ENCODE data around the gene WDR54.
A peak's percentile ranks its signal among the peaks of the same experiment; 100 is the strongest.
"Not testable (repeated sequence)": the region's sequence is repeated elsewhere in the genome, so short reads cannot be mapped to it uniquely, and the experiment has no call there.

The WDR54 gene

DNA sequence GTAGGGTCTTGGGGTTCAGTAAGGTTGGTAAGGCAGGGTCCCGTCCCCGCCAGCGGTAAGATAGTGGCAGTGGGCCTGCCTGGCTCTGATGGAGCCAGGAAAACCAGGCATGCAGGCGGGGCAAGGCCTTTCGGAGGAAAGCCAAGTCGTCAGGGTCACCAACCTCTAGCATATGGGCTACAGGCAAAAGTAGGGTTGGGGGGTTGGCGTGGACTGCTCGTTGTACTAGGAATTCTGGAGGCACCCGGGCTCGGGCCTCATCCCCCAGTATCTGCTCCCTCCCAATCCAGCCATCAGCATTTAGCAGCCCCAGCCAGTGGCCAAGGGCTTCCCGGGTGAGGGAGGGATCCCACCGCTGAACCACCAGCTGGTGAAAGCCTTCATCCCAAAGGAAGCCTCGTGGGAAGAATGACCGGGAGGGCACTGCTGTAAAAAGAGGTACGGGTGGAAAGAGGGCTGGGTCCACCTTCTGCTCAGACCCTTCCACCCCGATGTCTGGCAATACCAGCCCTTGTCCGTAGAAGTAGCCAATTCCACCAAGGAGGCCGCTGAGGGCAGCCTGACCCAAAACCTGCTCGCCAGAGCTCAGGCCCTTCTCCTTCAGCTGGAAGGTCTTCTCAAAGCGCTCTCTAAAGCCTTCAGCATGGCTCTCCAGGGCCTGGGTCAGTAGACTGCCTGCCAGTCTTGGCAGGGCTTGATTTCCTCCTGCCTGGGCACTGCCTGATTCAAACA, 40.7 kb downstream of the WDR54 start:
- TF ChIP-seq, protein P1, sequence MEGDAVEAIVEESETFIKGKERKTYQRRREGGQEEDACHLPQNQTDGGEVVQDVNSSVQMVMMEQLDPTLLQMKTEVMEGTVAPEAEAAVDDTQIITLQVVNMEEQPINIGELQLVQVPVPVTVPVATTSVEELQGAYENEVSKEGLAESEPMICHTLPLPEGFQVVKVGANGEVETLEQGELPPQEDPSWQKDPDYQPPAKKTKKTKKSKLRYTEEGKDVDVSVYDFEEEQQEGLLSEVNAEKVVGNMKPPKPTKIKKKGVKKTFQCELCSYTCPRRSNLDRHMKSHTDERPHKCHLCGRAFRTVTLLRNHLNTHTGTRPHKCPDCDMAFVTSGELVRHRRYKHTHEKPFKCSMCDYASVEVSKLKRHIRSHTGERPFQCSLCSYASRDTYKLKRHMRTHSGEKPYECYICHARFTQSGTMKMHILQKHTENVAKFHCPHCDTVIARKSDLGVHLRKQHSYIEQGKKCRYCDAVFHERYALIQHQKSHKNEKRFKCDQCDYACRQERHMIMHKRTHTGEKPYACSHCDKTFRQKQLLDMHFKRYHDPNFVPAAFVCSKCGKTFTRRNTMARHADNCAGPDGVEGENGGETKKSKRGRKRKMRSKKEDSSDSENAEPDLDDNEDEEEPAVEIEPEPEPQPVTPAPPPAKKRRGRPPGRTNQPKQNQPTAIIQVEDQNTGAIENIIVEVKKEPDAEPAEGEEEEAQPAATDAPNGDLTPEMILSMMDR (IDR thresholded peaks at IDR 0.05; ENCODE audit: low read depth, low read length, missing control alignments): no peak
- peaks cover 24% of the 10 kb centered on the region for H3K36me3 ChIP-seq (replicated peaks)
- H3K27ac ChIP-seq: no peak overlapping the region
- H3K27me3 ChIP-seq (replicated peaks): no peaks in the 10 kb centered on the region
- no peak overlapping the region for H3K4me3 ChIP-seq (ENCODE audit: low read depth, low read length)
- no peak for DNase-seq
- in situ Hi-C loops (cut with HindIII; ENCODE audit: low pct_ligation_motif_present, low sequenced_read_pairs): no loop called here

DNA sequence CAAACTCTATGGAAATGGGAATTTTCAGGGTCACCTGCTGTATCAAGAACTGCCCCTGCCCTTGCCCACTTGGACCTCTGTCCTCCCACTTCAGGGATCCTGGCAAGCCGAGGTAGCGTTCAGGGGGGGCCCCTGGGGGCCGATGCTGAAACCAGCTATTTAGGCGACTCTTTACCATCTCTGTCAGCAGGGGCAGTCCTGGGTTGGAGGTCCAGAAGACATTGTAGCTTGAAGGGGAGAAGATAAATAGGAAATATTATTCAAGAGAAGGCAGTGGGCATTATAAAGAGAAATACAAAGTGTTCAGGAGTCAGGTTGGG, 41.2 kb downstream of the WDR54 start:
- in situ Hi-C loops (cut with HindIII; ENCODE audit: low pct_ligation_motif_present, low sequenced_read_pairs): no loop called here
- Histone ChIP-seq H3K36me3 (replicated peaks) (peaks cover 24% of the 10 kb centered on the region), H3K27ac (no peak overlapping the region), H3K4me3 (ENCODE audit: low read depth, low read length) (no peak overlapping the region), H3K27me3 (replicated peaks) (no peaks in the 10 kb centered on the region)
- TF ChIP-seq, protein P1 (IDR thresholded peaks at IDR 0.05; ENCODE audit: low read depth, low read length, missing control alignments): no peak
- DNase-seq: no peak

DNA sequence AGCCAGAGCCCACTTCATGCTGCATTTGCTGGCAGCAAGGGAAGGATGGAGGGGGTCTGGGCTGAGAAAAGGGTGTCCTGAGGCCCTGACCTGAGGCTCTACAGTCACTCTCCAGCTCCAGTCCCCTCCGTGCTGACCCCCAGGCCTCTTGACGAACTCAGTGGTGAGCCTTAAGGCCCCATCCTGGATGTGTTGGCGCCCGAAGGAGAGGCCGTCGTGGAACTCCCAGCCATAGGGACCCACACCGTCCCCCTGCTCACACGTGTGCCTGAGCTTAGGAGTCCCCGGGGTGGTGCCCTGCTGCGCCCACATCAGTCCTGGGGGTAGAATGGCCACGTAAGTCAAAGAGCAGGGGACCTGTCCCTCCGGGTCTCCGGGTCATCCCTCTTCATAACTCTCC, 42.9 kb downstream of the WDR54 start:
- in situ Hi-C loops (cut with HindIII; ENCODE audit: low pct_ligation_motif_present, low sequenced_read_pairs): no loop called here
- Histone ChIP-seq H3K27me3 (replicated peaks) (no peaks in the 10 kb centered on the region), H3K36me3 (replicated peaks) (peaks cover 24% of the 10 kb centered on the region), H3K4me3 (ENCODE audit: low read depth, low read length) (peak overlapping the region; percentile 88), H3K27ac (peak overlapping the region; percentile 68)
- TF ChIP-seq, protein P1 (IDR thresholded peaks at IDR 0.05; ENCODE audit: low read depth, low read length, missing control alignments): no peak
- no peak for DNase-seq

DNA sequence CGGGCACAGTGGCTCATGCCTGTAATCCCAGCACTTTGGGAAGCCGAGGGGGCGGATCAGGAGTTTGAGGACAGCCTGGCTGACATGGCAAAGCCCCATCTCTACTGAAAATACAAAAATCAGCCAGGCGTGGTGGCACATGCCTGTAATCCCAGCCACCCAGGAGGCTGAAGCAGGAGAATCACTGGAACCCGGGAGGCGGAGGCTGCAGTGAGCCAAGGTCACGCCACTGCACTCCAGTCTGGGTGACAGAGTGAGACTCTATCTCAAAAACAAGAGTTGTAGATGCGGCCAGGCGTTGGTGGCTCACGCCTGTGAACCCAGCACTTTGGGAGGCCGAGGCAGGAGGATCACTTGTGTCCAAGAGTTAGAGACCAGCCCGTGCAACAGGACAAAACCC, 49.2 kb downstream of the WDR54 start:
- in situ Hi-C loops (cut with HindIII; ENCODE audit: low pct_ligation_motif_present, low sequenced_read_pairs): not testable (repeated sequence)

DNA sequence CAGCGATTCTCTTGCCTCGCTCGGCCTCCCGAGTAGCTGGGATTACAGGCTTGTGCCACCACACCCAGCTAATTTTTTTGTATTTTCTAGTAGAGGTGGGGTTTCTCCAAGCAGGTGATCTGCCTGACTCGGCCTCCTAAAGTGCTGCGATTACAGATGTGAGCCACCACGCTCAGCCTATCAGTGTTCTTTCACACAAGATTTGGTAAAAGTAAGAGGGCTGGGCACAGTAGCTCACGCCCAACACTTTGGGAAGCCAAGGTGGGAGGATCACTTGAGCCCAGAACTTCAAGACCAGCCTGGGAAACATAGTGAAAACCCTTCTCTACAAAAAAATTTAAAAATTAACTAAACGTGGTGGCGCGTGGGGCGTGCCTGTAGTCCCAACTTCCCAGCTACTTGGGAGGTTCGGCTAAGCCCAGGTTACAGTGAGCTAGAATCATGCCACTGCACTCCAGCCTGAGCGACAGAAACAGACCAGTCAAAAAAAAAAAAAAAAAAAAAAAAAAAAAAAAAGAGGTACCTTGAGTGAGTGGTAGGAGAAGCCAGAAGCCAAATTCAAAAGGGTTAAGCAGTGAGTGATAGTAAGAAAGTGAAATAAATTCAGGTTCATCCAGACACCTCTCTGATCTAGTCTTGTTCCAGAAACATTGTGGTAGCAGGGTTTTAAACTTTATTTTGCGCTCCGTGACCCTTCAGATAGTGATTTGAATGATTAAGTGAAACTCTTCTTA, 50.0 kb downstream of the WDR54 start:
- H3K27me3 ChIP-seq (replicated peaks): no peaks in the 10 kb centered on the region
- H3K36me3 ChIP-seq (replicated peaks): peaks cover 15% of the 10 kb centered on the region
- DNase-seq: no peak
- peak overlapping the region; percentile 87 for H3K4me3 ChIP-seq (ENCODE audit: low read depth, low read length)
- in situ Hi-C loops (cut with HindIII; ENCODE audit: low pct_ligation_motif_present, low sequenced_read_pairs): no loop called here
- TF ChIP-seq, protein P1 (IDR thresholded peaks at IDR 0.05; ENCODE audit: low read depth, low read length, missing control alignments): no peak
- peak overlapping the region; percentile 64 for H3K27ac ChIP-seq

More for the DNA sequence above, 49.2 kb downstream of the WDR54 start:
- H3K27ac ChIP-seq; H3K27me3 ChIP-seq (replicated peaks); DNase-seq; H3K4me3 ChIP-seq (ENCODE audit: low read depth, low read length): not testable (repeated sequence)
- peaks cover 15% of the 10 kb centered on the region for H3K36me3 ChIP-seq (replicated peaks)

DNA sequence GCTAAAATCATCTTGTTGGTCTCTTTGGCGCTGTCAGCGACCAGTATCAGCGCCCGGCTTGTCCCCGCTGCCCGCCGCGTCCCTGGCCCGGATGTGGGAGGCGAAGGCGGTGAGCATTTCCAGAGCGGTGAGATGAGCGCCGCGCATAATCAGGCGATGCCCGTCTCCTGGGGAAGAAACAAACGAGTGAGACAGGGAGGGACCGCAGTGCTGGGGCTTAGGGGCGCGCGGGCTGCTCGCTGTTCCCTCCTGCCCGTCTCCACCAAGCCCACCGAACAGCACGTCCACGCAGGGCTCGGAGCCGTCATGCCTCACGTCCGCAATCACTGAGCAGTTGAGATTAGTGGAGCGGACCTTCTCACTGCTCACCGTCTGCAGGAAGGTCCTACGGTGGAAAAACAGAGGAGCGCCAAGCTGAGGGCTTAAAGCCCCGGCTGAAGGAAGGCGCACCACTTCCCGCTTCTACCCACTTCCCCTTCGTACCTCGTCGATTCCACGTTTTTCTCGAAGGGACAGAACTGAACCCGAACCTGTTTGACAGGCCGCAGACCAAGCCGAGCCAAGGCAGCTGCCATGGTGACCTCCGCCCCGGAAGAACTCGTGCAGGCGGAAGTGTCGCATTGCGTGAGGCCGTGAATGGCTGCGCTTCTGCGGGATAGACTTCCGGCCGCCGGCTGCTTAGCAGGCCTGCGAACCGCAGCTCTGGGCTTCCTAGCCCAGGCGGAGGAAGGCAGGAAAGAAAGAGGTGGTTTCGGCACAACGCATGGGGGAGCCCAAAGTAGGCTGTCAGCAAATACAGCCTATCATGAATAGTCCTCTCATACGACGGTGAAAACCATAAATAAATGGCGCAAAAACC, 50.8 kb downstream of the WDR54 start, which contains the start of gene MRPL53:
Gene MRPL53, minus strand, starts transcription at position 595 of the 859 bp plus-strand sequence. Its CDS starts 20 bp downstream, at position 575.
- TF ChIP-seq, protein P1 (IDR thresholded peaks at IDR 0.05; ENCODE audit: low read depth, low read length, missing control alignments): no peak
- in situ Hi-C loops (cut with HindIII; ENCODE audit: low pct_ligation_motif_present, low sequenced_read_pairs): no loop called here
- DNase-seq: peak; percentile 91
- no peaks in the 10 kb centered on the region for H3K27me3 ChIP-seq (replicated peaks)
- peak within 1 kb of the TSS; percentile 87 for H3K4me3 ChIP-seq (ENCODE audit: low read depth, low read length)
- H3K27ac ChIP-seq: peak within 1 kb of the TSS; percentile 64
- H3K36me3 ChIP-seq (replicated peaks): peaks cover 15% of the 10 kb centered on the region
